ENCODE data around the gene TLR9.
A peak's percentile ranks its signal among the peaks of the same experiment; 100 is the strongest.

Gene TLR9

GRCh38 chr3:52211268-52211891 is 14.1 kb downstream of the TLR9 start:
- DNase-seq = no peak

GRCh38 chr3:52210550-52211046 is 14.8 kb downstream of the TLR9 start:
- no peak for DNase-seq

DNA sequence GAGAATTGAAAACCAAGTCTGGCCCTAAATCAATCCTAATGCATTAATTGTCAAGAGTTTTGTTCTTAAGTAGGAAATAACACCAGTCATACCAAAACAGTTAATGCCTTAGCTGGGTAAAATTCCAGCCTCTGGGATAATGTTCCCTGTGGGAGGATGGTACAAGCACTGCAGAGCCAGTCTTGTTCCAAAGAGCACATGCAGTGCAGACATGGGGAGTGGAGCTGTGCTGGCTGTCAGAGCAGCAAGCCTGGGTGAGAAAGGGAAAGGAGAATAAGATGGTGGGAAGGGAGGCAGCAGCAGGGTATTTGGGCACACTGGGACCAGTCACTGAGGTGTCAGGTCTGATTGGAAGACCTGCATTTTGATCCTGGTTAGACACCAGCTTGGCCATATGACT is 15.4 kb downstream of the TLR9 start:
- no peak for DNase-seq

- no peak for DNase-seq
Observed at GRCh38 chr3:52208556-52208955, 16.9 kb downstream of the TLR9 start.

DNA sequence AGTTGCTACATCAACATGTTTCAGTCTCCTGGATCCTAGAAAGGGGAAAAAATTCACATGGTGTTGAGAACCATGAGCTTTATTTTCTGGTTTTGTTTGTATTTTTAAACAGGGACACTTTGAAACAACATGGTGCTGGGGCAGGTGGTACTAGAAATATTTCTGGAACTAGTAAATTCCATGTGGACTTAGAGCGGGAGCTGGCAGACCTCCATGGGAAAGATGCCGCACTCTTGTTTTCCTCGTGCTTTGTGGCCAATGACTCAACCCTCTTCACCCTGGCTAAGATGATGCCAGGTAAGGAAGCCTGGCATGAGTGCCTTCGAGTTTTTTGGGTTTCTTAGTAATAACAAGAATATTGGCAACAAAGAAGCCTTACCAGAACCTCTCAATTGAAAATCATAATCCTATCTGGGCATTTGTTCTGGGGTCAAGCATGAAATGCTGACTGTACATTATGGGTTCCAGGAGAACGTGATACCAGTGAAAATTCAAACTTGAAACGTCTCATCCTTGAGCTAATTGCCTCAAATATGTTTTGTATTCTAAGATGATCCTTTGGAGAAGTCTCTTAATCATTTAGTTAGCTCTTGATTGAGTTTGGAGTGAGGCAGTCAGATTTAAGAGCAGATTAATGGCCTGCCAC is 19.6 kb downstream of the TLR9 start:
- DNase-seq = no peak

DNA sequence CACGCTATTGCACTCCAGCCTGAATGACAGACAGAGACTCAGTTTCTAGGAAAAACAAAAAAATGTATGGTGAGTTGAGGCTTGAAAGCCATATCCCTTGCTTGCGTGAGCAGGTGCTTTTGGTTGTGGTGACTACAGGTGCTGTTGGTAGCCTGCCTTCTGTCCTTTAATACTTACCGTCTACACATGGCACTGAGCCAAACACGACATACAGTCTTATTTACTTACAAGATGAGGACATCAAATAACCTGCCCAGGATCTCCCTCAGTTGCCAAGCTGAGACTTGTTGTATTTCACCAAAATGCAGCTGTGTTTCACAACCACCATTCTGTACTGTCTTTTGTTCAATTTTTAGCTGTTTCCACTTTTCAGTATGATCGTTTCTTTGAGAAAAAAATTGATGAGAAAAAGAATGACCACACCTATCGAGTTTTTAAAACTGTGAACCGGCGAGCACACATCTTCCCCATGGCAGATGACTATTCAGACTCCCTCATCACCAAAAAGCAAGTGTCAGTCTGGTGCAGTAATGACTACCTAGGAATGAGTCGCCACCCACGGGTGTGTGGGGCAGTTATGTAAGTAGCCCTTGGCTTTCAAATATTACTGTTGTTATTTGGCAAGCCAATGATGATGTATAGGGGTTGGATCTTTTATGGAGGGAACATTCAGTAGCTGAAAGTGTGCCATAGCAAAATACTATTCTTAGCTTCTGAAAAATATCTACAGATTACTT is 20.9 kb downstream of the TLR9 start:
- DNase-seq = no peak

DNA sequence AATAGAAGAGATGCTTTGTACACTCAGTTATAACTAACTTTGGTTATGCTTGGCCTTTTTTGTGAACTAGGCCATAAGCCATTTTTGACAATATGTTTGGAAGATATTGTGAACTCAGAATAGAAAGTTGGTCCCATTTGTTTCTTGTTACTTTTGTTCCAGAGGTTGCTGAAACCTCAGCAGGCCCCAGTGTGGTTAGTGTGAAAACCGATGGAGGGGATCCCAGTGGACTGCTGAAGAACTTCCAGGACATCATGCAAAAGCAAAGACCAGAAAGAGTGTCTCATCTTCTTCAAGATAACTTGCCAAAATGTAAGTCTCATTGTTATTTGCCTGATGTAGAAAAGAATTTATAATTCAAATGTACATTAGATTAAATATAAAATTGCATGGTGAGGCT is 21.7 kb downstream of the TLR9 start:
- no peak for DNase-seq

DNA sequence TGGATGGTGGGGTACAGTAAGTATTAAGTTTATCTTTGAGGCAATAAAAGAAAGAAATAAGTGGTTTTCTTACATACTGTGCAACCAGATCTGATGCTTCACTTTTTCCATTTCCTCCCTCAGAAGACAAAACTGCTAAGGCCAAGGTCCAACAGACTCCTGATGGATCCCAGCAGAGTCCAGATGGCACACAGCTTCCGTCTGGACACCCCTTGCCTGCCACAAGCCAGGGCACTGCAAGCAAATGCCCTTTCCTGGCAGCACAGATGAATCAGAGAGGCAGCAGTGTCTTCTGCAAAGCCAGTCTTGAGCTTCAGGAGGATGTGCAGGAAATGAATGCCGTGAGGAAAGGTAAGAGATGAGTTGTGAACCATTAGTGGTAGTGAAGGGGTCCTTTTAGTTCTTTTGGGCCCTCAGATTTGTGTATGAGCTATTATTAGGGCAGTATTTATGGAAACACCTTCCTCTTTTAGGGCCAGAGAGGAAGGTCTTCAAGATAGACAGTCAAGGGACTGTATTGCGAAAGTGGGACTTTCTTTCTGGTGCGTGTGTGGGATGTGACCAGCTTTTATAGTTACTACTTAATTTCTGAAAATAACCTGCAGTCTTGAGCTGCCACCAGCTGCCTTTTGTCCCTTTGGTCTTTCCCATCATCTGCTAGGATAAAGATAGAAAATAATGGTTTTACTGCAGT is 22.9 kb downstream of the TLR9 start:
- no peak for DNase-seq

DNA sequence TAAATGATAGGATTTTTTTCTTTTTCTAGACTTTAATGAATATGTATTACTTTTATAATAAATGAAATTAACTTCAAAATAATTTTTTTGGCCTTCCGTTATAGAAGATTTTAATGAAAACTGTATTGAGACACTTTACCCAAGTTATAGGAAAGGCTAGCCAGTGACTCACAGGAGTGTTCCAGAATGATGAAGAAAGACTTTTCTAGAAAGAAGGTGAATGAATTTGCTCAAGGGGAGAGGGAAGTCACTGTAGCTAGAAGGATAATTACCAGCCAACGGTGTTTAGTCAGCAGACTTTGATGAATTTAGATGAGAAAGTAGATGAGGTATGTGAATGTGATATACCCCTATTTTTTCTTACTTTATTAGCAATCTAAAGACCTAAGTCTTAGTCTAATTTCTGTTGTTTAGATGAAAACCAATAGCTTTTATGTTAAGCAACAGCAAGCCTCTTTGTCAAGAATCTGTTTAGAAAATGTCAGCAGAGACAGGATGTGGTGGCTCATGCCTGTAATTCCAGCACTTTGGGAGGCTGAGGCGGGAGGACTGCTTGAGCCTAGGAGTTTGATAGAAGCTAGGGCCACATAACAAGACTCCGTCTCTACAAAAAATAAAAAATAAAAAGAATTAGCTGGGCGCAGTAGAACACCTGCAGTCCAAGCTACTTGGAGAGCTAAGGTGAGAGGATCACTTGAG is 24.3 kb downstream of the TLR9 start:
- DNase-seq = no peak

DNA sequence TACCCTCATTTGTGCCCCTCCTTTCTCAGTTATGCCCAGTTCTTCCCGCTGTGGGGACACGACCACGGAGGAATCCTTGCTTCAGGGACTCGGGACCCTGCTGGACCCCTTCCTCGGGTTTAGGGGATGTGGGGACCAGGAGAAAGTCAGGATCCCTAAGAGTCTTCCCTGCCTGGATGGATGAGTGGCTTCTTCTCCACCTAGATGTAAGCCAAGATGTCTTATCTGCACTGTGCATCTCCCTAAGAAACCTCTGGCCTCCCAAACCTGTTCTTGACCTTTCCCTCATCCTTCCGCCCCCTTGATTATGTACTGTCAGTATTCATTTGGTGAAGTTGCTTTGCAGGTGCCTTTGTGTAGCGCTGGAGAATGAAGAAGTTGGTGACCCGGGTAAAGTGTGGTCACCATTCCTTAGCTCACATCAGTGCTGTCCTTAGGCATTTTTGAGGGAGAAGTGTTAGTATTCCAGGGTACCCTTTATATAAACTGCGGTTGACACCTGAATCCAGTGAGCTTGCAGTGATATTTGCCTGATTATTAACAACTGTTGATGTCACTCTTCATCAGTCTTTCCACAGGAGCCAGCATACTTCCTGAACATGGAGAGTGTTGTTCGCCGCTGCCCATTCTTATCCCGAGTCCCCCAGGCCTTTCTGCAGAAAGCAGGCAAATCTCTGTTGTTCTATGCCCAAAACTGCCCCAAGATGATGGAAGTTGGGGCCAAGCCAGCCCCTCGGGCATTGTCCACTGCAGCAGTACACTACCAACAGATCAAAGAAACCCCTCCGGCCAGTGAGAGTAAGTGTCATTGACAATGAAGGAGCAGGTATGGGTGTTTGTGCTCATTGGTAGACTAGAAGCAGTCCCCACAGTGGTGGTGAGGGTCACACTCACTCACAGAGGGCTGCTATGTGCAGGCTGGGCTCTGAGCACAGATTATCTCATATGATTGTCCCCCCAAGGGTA is 26.5 kb downstream of the TLR9 start:
- DNase-seq = no peak

DNA sequence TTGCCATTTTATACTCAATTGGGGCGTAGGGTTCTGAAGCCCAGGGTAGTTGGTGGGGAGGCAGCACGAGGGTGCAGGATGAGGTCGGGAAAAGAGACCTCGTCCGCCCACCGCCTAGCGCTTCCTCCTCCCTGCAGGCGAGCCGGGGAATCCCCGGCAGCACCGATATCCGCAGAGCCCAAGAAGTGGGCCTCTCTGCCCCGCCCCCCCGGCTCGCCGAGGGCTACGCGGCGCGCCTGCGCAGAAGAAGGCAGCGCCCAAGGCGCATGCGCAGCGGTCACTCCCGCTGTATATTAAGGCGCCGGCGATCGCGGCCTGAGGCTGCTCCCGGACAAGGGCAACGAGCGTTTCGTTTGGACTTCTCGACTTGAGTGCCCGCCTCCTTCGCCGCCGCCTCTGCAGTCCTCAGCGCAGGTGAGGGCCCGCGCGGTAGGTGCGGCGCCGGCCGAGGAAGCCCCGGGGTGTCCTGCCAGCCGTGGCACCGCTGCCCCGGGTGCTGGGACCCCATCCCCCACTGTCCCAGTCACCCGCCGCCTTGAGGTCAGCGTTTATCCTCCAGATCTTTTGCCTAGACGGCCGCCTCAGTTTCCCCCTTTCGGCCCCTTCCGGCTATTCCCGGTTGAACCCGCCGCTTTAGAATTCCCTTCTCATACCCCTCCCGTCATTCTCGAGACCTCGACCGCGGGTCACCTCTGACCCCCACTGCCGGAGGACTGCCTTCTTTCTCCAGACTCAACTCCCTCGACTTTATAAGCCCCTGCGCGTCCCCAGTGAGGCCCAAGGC is 27.4 kb downstream of the TLR9 start, which contains the start of gene ALAS1:
Gene ALAS1, plus strand, starts transcription at position 319 of the 784 bp plus-strand sequence. CDS start 1,082 bp downstream, outside the sequence.
- DNase-seq = peak; percentile 68

- no peak for DNase-seq
Observed at GRCh38 chr3:52197499-52197841, 28.0 kb downstream of the TLR9 start.

DNA sequence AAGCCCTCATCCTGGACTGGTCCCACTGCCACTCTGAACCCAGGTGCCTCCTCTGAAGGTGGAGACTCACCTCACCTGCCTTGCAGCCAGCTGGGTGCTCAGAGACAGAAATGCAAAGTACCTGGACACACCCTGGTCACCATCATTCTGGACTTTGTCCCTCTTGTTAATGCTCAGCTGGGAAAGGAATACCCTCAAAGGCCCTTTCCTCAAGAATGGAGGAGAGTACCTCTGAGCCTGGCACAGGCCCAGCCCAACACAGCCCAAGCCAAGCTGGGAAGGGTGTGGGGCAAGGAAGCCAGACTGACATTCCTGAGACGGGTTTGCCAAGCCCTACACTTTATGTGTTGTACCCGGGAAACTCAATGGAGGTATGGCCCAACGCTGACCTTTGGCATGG is 28.5 kb downstream of the TLR9 start:
- DNase-seq = peak; percentile 20

DNA sequence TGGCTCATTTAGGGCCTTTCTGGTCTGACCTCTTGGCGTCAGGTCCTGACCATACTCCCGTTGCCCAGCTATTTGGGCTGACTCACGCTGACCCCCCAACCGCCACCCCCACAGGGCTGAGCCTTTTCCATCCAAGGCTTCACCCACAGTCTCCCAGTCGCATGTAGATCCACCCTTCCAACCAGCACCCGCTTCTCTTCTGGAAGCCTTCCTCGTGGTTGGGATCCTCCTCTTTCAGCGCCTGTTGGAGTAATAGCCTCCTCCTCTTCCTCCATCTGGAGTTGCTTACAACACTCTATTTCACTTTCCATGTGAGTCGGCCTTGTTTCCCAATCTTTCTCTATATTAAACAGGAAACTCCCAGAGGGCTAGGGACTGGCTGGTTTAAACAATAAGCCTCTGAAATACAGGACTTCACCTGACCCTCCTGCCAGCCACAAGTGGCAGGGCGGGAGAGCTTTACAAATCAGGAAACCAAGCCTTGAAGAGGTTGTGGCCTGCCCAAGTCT is 29.6 kb downstream of the TLR9 start:
- DNase-seq = no peak

- DNase-seq = no peak
Observed at GRCh38 chr3:52195291-52195597, 30.2 kb downstream of the TLR9 start.

- DNase-seq = no peak
Observed at GRCh38 chr3:52194485-52195290, 30.8 kb downstream of the TLR9 start.

DNA sequence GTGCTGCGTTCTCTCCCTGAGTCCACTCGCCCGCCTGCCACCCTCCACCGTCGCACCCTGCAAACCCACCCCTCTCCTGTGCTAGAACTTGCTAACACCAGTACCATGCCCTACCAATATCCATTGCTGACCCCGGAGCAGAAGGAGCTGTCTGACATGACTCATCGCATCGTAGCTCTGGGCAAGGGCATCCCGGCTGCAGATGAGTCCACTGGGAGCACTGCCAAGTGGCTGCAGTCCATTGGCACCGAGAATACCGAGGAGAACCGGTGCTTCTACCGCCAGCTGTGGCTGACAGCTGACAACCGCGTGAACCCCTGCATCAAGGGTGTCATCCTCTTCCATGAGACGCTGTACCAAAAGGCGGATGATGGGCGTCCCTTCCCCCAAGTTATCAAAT is 32.4 kb downstream of the TLR9 start:
- no peak for DNase-seq

- no peak for DNase-seq
Observed at GRCh38 chr3:52191663-52192062, 33.8 kb downstream of the TLR9 start.

- DNase-seq = no peak
Observed at GRCh38 chr3:52190294-52191074, 35.0 kb downstream of the TLR9 start.
